GM12878 (cell line): ENCODE measurements around the gene ENDOU. TPM values are rescaled to one million over a fixed set of nuclear protein-coding genes. Genes with fewer than 3 reads are reported as not detected.

Experiments
- ATAC-seq: fragments of 200-7000 bp; cut with Tn5 transposase; 3 replicates; pipeline ENCODE4 v1.9.1; 2020; ENCODE audit warnings: mild to moderate bottlenecking, moderate library complexity
- BruUV-seq: library from RNA; stranded (reverse); fragments of 400-500 nt; replicated peaks from 2 replicates; lab custom pipeline; 2021; lab: Mats Ljungman, UMichigan
- CTCF ChIA-PET: fragments of 300-600 bp; sonication (Branson Sonifier 250); formaldehyde crosslinking; extraction: SDS; loops from one replicate; lab custom pipeline; 2021; ENCODE audit warnings: inconsistent platforms; lab: Yijun Ruan, JAX
- POLR2A ChIA-PET: fragments of 350-600 bp; formaldehyde crosslinking; extraction: SDS; loops from one replicate; lab custom pipeline; 2021; ENCODE audit warnings: inconsistent platforms; lab: Charles Lee
- RAD21 ChIA-PET: fragments of 300-600 bp; sonication (Branson Sonifier 250); formaldehyde crosslinking; loops from one replicate; lab custom pipeline; 2023; ENCODE audit warnings: antibody characterized with exemption; ENCODE audit not compliant: unreplicated experiment; lab: Charles Lee
- SMC1A ChIA-PET: fragments of 300-600 bp; sonication (Branson Sonifier 250); formaldehyde crosslinking; loops from one replicate; lab custom pipeline; 2023; ENCODE audit not compliant: unreplicated experiment, uncharacterized antibody; lab: Charles Lee
- DNase-seq: peaks from one replicate; pipeline ENCODE4 v3.0.0-alpha.2; 2011; ENCODE audit warnings: low read depth, low spot score
- FAIRE-seq: peaks from 3 replicates; lab custom pipeline; 2011; peaks lifted over from hg19 to GRCh38; lab: Jason Lieb, UNC
- H2AFZ ChIP-seq: 2 replicates; pipeline ENCODE4 v1.6.0; 2011; ENCODE audit warnings: low read depth, low read length, control low read depth; ENCODE audit not compliant: control insufficient read depth
- H3K27ac ChIP-seq: 2 replicates; pipeline ENCODE4 v1.5.1; 2011; ENCODE audit warnings: control low read depth; ENCODE audit not compliant: control insufficient read depth, insufficient read depth
- H3K27me3 ChIP-seq, 2 experiments: replicated peaks in 1 of 2; 2 replicates each; pipeline versions ENCODE4 v1.6.0 to v1.6.1; 2011; ENCODE audit warnings: low read length in 1 of 2; ENCODE audit not compliant: control insufficient read depth in 2 of 2, insufficient read depth in 2 of 2
- H3K36me3 ChIP-seq, 2 experiments: 2 replicates each; pipeline ENCODE4 v1.5.1; 2011; ENCODE audit warnings: low read length in 1 of 2; ENCODE audit not compliant: control insufficient read depth in 2 of 2, insufficient read depth in 2 of 2
- H3K4me1 ChIP-seq: 2 replicates; pipeline ENCODE4 v1.6.1; 2011; ENCODE audit warnings: mild to moderate bottlenecking, low read length, moderate library complexity, mixed read lengths; ENCODE audit not compliant: control insufficient read depth, insufficient read depth
- H3K4me2 ChIP-seq: 2 replicates; pipeline ENCODE4 v1.6.0; 2011; ENCODE audit warnings: control low read depth; ENCODE audit not compliant: control insufficient read depth, insufficient read depth
- H3K4me3 ChIP-seq: fragments of 200-600 bp; sonication (generic); 2 replicates; pipeline ENCODE4 v1.5.1; 2016
- H3K79me2 ChIP-seq: 2 replicates; pipeline ENCODE4 v1.6.0; 2011; ENCODE audit warnings: low read length; ENCODE audit not compliant: control insufficient read depth, insufficient read depth
- H3K9ac ChIP-seq: 2 replicates; pipeline ENCODE4 v1.8.0; 2011; ENCODE audit warnings: low read length, control low read depth, mixed read lengths; ENCODE audit not compliant: control insufficient read depth, insufficient read depth
- H3K9me3 ChIP-seq: replicated peaks from 3 replicates; pipeline ENCODE4 v1.5.1; 2011; ENCODE audit warnings: mild to moderate bottlenecking, low read length; ENCODE audit not compliant: control insufficient read depth, insufficient read depth
- H4K20me1 ChIP-seq: 2 replicates; pipeline ENCODE4 v1.6.0; 2011; ENCODE audit not compliant: control insufficient read depth, insufficient read depth
- CUX1 ChIP-seq: IDR thresholded peaks from 2 replicates; pipeline ENCODE4 v1.6.1; 2012; ENCODE audit warnings: improper control_type of control experiment, low read depth, low read length; ENCODE audit not compliant: insufficient replicate concordance
- FOXK2 ChIP-seq: fragments of 450-650 bp; IDR thresholded peaks from 2 replicates; pipeline ENCODE4 v1.6.1; 2017; ENCODE audit warnings: mild to moderate bottlenecking, moderate library complexity
- FOXM1 ChIP-seq: IDR thresholded peaks from 2 replicates; pipeline ENCODE4 v1.6.1; 2012; ENCODE audit warnings: low read depth, mild to moderate bottlenecking, inconsistent platforms, low read length, moderate library complexity
- GABPA ChIP-seq: IDR thresholded peaks from 2 replicates; pipeline ENCODE4 v1.6.1; 2014; ENCODE audit warnings: antibody characterized with exemption, low read depth, mild to moderate bottlenecking, inconsistent platforms
- GATAD2B ChIP-seq: fragments of 450-650 bp; conservative IDR thresholded peaks from 2 replicates; pipeline ENCODE4 v1.6.1; 2017; ENCODE audit warnings: low read depth, mild to moderate bottlenecking, moderate library complexity
- MLLT1 ChIP-seq: fragments of 450-650 bp; IDR thresholded peaks from 2 replicates; pipeline ENCODE4 v1.6.1; 2016; ENCODE audit warnings: mild to moderate bottlenecking
- MXI1 ChIP-seq: fragments of 150-350 bp; IDR thresholded peaks from 2 replicates; pipeline ENCODE4 v1.6.1; 2011; ENCODE audit warnings: low read depth, mild to moderate bottlenecking, inconsistent platforms, low read length, improper control_type of control experiment
- MYB ChIP-seq: fragments of 150-350 bp; IDR thresholded peaks from 2 replicates; pipeline ENCODE4 v1.6.1; 2014; ENCODE audit warnings: mild to moderate bottlenecking, low read depth, low read length, borderline replicate concordance
- NR2F1 ChIP-seq: fragments of 450-650 bp; conservative IDR thresholded peaks from 2 replicates; pipeline ENCODE4 v1.6.1; 2017; ENCODE audit warnings: mild to moderate bottlenecking
- PAX5 ChIP-seq: IDR thresholded peaks from 2 replicates; pipeline ENCODE4 v1.6.1; 2011; ENCODE audit warnings: low read depth, low read length, borderline replicate concordance
- PML ChIP-seq: IDR thresholded peaks from 2 replicates; pipeline ENCODE4 v1.6.1; 2012; ENCODE audit warnings: low read length, inconsistent platforms
- SKIL ChIP-seq: fragments of 450-650 bp; IDR thresholded peaks from 2 replicates; pipeline ENCODE4 v1.6.1; 2017; ENCODE audit warnings: mild to moderate bottlenecking, low read depth, inconsistent platforms; ENCODE audit not compliant: poor library complexity, severe bottlenecking
- SMC3 ChIP-seq: IDR thresholded peaks from 2 replicates; pipeline ENCODE4 v1.6.1; 2011; ENCODE audit warnings: low read length, improper control_type of control experiment, borderline replicate concordance
- WGBS: methylation state at CpG from one replicate; pipeline ENCODE4 v1.1.6; 2016; ENCODE audit warnings: low lambda C conversion rate; ENCODE audit not compliant: insufficient replicate concordance, insufficient coverage; ENCODE audit errors: missing lambda C conversion rate; 5-methylcytosine and 5-hydroxymethylcytosine counted together
- in situ Hi-C: fragments of 300-500 bp; cut with MboI; formaldehyde crosslinking; loops from 9 replicates; pipeline ENCODE4 v1.14.3; 2018; ENCODE audit warnings: mixed read lengths
- intact Hi-C: fragments of 100-400 bp; cut with micrococcal nuclease; formaldehyde crosslinking; loops from one replicate; pipeline ENCODE4 v1.14.2; 2022; ENCODE audit not compliant: unreplicated experiment
- polyA plus RNA-seq, 11 experiments: library from polyadenylated mRNA; depleted of rRNA in 4 of 11; unstranded in 6 of 11; stranded (reverse) in 5 of 11; fragments of >200 nt; fragmentation: Nextera tagmentation in 4 of 11; fragmentation: Illumina TruSeq in 1 of 11; extraction: Ambion mirVana in 4 of 11; extraction: Trizol in 1 of 11; gene quantifications; 1 replicate in 1 of 11; 2 replicates in 10 of 11; pipeline versions ENCODE4 v1.2.1 to v1.2.3, GENCODE V29; 2011 to 2016; ENCODE audit warnings: inconsistent platforms in 2 of 11, missing spikeins in 2 of 11, low read depth in 1 of 11
- total RNA-seq, 4 experiments: library from RNA; depleted of rRNA in 3 of 4; stranded (reverse); fragments of >200 nt in 3 of 4; fragmentation: Illumina TruSeq in 1 of 4; extraction: Trizol in 1 of 4; gene quantifications; 2 replicates each; pipeline versions ENCODE4 v1.2.1 to v1.2.3, GENCODE V29; 2013 to 2021

Gene ENDOU
- total and polyA plus RNA-seq, 10 of the 15 experiments (the other 5 are each of a cell fraction or from before 2014, with no cell fraction given): 0.03 to 0.17 (median 0.10) TPM; not detected in 4

GRCh38 chr12:47734725-47735480 lies 9.6 kb upstream of the ENDOU start:
- FAIRE-seq: no peak
- CTCF ChIA-PET: interaction anchor here (0.5 to 5.4 kb wide), 6 partner anchors 8 to 104 kb away, joined by 3 to 71 read pairs (median 9); no protein-coding TSS in a partner anchor
- no peak for TF ChIP-seq SKIL
- TF ChIP-seq CUX1: no peak
- TF ChIP-seq MXI1: no peak
- no peak for TF ChIP-seq MLLT1
- TF ChIP-seq PML: no peak
- no peak for TF ChIP-seq PAX5
- TF ChIP-seq MYB: no peak
- TF ChIP-seq SMC3: no peak
- TF ChIP-seq NR2F1: no peak
- no peak for TF ChIP-seq GATAD2B
- TF ChIP-seq FOXM1: no peak
- no peak for TF ChIP-seq FOXK2
- TF ChIP-seq GABPA: no peak

More at GRCh38 chr12:47734725-47735480, 9.6 kb upstream of the ENDOU start:
- intact Hi-C loops (no loop called here), in situ Hi-C loops (no loop called here)
- ChIA-PET RAD21 (no interaction called here), SMC1A (no interaction called here), POLR2A (no interaction called here)
- no peak overlapping the region for H3K4me2 ChIP-seq
- H3K27ac ChIP-seq: no peak overlapping the region
- H3K79me2 ChIP-seq: no peaks in the 10 kb centered on the region
- no peak overlapping the region for H3K9ac ChIP-seq
- BruUV-seq: no TSS peak
- H3K36me3 ChIP-seq: no peaks in the 10 kb centered on the region
- no peak overlapping the region for H2AFZ ChIP-seq
- H3K27me3 ChIP-seq: no peaks in the 10 kb centered on the region
- no peak for ATAC-seq
- peaks cover 7% of the 10 kb centered on the region for H3K4me1 ChIP-seq
- WGBS: 57% methylated on average over 12 of the region's 12 CpGs
- no peaks in the 10 kb centered on the region for H3K9me3 ChIP-seq
- H4K20me1 ChIP-seq: no peaks in the 10 kb centered on the region
- H3K4me3 ChIP-seq: no peak overlapping the region
- DNase-seq: no peak
